ENCODE data around the gene BID.
"Not testable (repeated sequence)": the region's sequence is repeated elsewhere in the genome, so short reads cannot be mapped to it uniquely, and the experiment has no call there.

BID gene

GRCh38 chr22:17769716-17770082 lies 4.6 kb downstream of the BID start:
- DNase-seq (ENCODE audit: low spot score) = no peak

GRCh38 chr22:17769013-17769715 lies 5.1 kb downstream of the BID start:
- DNase-seq (ENCODE audit: low spot score) = no peak

DNA sequence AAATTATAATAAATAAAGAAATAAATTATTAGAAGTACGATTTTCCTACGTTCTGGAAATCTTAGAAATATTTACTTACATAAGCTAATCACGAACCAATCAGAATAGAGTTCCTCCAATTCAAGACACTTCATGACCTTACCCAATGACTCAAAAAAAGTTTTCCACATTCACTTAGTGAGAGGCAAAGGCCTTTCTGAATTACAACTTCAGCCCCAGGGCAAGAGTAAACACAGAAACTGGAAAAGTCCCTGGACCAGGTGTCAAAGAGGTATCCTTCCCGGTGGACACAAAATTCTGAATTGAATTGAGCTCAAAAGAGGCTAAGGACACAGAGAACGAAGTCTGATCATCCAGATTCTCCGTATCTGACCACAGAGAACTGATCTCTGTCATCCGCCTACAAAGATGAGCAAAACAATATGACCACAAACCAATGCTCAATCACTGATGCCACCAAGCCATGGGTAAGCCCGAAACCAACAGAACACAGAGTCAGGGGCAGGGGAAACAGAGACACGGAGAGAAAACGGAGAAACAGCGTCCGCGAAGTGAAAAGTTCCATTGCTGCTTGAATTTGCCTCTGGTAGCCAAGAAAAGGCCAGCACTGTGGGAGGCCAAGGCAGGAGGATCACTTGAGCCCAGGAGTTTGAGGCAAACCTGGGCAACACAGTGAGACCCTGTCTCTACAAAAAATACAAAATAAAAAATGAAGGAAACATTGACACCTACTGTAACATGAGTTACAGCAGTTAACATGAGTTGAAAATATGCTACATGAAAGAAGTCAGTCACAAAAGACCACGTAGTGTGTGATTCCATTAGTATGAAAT lies 6.8 kb downstream of the BID start:
- DNase-seq (ENCODE audit: low spot score) = no peak

- DNase-seq (ENCODE audit: low spot score) = not testable (repeated sequence)
These were observed 9.4 kb downstream of the BID start for GRCh38 chr22:17764852-17765251.

GRCh38 chr22:17764036-17764435 lies 10.2 kb downstream of the BID start:
- peak; percentile 82 for DNase-seq (ENCODE audit: low spot score)

GRCh38 chr22:17763442-17763841 lies 10.8 kb downstream of the BID start:
- not testable (repeated sequence) for DNase-seq (ENCODE audit: low spot score)

DNA sequence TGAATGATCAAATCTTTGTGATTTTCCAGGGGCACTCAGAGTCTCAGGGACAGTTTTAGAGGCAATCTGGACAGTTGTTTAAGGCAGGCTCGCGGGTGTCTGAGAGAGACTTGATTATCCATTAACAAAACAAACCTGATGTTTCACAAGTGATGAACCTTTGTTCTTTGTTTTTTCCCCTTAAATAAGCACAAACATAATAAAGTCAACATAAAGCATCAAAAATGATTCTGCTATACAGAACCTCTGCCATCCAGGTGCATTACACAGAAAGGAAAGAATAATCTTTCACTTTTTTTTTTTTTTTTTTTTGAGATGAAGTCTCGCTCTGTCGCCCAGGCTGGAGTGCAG lies 13.2 kb downstream of the BID start:
- no peak for DNase-seq (ENCODE audit: low spot score)

DNA sequence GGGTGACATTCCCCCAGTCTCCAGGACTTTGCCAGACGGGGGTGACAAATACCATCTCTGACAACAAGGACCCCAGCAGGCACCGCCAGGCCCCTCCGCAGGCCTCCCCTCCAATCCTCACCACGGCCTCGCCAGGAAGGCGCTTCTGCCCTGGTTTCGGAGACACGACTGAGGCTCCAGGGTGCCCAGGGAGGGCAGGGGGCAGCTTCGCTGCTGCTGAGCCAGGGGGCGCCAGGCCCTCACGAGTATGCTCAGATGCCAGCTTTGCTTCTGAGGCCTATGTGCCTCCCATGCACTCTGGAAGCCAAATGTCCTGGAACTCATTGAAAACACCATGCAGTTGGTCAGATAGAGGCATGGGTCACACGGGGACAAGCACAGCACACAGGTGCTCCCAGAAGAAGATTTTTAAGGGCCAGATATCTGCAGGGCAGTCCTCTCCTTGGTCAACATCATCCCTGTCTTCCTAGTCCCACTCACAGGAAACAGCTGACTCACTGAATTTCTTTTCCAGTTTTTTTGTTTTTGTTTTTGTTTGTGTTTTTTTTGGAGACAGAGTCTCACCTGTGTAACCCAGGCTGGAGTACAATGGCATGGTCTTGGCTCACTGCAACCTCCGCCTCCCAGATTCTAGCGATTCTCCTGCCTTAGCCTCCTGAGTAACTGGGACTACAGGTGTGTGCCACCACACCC lies 19.9 kb downstream of the BID start:
- DNase-seq (ENCODE audit: low spot score) = no peak

- no peak for DNase-seq (ENCODE audit: low spot score)
These were observed 20.8 kb downstream of the BID start for GRCh38 chr22:17753401-17753989.

DNA sequence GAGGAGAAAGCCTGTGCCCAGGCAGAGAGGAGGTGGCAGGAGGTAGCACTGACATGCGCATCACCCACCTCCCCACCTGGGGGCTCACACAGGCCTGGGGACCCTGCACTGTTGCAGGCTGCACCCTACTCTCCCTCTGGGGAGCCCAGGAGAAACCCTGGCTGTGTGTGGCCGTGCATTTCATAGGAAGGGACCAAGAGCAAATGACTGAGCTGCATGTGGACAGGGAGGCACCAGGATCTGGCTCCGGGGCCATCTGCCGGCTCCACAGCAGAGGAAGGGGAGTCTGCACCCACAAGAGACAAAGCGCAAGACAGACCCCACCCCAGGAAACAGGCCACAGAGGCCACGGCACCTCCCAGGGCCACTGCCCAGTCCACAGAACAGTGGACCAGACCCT lies 22.7 kb downstream of the BID start:
- no peak for DNase-seq (ENCODE audit: low spot score)

DNA sequence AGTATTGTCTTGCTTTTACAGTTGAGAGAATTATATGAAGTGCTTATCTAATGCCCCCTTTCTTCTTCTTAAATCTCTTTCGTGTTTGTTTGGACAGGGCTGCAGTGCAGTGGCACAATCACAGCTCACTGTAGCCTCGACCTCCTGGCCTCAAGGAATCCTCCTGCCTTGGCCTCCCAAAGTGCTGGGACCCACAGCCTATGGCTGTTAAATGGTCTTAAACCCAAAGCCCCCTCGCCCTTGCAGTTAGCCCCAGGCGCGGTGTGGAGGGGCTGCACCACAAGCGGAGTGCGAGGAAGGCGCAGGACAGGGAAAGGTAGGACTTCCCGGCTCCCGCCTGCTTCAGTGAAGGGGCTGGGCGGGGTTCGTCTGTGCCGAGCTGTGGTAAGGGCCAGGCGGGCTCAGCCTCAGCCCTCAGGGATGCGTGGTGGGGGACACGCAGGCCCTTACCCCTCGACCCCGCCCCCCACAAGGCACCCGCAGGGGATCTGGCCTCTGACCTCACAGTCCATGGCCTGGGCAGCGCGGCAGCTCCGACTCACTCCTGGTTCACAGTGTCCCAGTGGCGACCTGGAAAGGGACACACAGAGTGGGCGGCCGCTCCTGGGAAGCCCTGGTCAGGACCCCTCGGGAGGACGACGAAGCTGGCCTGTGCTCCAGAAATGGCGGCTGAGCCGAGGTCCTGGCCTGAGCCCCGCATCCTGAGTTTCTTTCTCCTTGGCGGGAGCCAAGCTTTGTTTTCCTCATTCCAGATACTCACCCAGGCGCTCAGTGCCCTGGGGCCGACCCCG lies 24.5 kb downstream of the BID start:
- DNase-seq (ENCODE audit: low spot score) = no peak

- no peak for DNase-seq (ENCODE audit: low spot score)
These were observed 25.5 kb downstream of the BID start for GRCh38 chr22:17748555-17749353.

GRCh38 chr22:17746916-17747315 lies 27.4 kb downstream of the BID start:
- DNase-seq (ENCODE audit: low spot score) = peak; percentile 16

DNA sequence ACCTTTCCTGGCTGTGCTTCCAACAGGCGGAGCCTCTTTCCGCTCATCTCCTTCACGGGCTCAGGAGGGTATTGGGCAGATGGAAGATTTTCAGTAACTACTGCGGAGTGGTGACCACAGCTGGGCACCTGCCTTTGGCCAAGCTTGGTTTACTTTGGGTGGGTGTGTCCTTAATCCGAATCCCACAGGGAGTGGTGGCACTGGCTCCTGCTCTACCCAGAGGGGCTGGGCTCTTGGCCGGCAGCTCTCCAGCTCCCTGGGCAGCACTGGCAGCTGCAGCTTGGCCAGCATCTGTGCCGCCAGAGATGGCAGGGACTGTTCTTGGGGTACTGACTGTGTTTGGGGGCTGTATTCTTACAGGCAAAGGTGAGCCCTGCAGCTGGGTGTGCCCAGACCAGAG lies 29.8 kb downstream of the BID start:
- no peak for DNase-seq (ENCODE audit: low spot score)

DNA sequence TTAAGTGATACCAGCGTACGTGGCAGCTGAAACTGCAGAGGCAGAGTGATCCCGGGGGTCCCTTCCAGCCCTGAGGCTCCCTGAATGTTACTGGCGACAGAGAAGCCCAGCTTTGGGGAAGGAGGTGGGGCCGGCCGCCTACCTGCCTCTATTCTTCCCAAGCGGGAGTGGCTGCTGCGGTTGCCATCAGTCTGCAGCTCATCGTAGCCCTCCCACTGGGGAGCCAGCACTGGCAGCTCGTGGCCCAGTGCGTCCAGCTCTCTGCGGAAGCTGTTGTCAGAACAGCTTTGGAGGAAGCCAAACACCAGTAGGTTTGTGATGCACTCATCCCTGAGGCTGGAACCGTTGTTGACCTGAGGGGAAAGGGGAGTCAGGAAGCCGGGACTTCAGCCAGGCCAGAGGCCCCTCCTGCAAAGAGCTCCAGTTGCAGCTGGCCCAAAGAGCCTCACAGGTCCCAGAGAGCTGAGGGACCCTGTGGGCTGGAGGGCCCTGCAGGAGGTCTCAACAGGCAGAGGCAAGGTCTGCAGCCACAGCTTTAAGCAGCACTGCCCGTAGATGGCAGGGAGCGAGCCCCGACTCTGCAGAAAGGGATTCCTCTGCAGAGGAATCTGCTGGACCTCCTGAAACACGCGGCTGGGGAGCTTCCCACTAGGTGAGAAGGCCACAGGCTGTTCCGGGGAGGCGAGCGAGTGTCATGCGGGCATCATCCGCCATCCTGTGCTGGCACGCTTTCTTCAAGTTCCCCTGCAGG lies 30.4 kb downstream of the BID start:
- peak; percentile 50 for DNase-seq (ENCODE audit: low spot score)

- DNase-seq (ENCODE audit: low spot score) = peak; percentile 92
These were observed 31.8 kb downstream of the BID start for GRCh38 chr22:17742527-17742902.

DNA sequence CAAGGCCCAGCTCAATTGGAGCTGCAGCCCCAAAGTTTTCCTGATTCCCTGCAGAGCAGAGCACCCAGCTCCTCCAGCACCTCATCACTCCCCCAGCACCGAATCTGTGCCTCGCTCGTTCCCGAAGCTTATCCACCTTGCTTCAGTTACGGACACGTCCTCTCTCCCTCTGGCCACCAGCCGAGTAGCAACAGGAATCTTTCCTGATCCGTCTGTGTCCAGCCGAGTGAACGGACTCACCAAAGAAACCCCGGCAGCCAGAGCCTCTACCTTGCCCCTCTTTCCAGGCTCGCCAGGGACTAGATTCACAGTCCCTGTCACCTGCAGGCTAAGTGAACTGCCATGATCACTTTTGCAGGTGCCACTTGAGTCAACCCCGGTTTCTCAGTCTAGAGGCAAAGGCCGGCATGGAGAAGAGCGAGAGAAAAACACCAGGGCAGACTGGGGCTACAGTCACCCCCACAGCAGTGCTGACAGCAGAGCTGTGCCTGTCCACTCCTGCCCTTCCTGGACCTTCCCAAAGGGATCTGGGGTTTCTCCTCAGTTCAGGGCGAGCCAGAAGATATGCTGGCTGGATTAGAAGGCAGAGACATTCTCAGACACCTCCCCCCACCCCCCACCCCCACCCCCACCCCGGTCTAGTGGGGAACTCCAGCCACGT lies 32.3 kb downstream of the BID start:
- peak; percentile 66 for DNase-seq (ENCODE audit: low spot score)

DNA sequence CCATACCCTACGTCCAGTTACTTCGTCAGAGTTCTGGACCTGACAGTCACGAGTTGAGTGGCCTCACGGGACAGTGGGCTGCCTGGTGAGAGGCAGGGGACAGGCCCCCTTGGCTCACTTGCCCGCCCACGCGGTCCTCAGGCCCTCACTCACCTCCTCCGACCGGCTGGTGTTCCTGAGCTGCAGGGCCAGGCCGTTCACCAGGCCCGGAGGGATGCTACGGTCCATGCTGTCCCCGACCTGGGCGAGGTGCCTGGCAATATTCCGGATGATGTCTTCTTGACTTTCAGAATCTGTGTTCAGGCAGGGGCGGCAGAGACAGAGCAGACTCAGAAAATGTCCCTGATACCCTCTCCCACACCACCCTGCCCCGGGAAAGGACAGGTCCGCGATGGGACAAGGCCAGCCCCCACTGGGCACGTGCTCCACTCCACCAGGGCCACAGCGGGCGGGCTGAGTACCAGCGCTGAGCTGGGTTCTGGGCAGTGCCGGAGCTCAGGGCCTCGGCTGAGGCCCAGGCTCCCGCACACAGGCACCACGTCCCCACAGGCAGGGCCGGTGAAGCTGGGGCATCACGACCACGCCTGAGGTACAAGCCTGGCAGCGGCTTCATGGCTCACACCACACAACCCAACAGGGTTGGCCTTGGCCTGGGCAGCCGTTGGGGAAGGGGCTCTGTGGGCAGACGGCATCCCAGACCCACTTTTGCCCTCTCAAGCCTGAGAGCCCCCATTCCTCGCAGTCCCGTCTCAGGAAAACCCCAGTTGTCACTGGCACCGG lies 34.9 kb downstream of the BID start:
- DNase-seq (ENCODE audit: low spot score) = no peak

Measured in cerebellar cortex (tissue), 1 donor.